Stimulated activated CD4-positive, alpha-beta T cell treated with anti-CD3 and anti-CD28 coated beads, Interleukin-2, amount 100 ng/mL, for 48 hours (primary cell): ENCODE data around the gene C6orf136.

Experiments
- DNase-seq, 2 donors: peaks; one replicate each; pipeline ENCODE4 v3.0.0-alpha.2; 2020

Gene C6orf136, protein sequence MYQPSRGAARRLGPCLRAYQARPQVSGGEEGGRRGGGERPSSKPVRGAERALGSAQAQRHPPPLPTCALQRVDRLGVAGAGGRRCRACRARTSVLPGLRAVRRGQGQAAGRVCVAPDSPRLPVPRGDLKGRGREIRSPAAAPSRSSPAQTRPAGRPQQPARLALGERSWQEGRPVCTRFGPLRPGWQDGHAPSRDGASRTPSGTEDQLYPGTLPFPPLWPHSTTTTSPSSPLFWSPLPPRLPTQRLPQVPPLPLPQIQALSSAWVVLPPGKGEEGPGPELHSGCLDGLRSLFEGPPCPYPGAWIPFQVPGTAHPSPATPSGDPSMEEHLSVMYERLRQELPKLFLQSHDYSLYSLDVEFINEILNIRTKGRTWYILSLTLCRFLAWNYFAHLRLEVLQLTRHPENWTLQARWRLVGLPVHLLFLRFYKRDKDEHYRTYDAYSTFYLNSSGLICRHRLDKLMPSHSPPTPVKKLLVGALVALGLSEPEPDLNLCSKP

DNA sequence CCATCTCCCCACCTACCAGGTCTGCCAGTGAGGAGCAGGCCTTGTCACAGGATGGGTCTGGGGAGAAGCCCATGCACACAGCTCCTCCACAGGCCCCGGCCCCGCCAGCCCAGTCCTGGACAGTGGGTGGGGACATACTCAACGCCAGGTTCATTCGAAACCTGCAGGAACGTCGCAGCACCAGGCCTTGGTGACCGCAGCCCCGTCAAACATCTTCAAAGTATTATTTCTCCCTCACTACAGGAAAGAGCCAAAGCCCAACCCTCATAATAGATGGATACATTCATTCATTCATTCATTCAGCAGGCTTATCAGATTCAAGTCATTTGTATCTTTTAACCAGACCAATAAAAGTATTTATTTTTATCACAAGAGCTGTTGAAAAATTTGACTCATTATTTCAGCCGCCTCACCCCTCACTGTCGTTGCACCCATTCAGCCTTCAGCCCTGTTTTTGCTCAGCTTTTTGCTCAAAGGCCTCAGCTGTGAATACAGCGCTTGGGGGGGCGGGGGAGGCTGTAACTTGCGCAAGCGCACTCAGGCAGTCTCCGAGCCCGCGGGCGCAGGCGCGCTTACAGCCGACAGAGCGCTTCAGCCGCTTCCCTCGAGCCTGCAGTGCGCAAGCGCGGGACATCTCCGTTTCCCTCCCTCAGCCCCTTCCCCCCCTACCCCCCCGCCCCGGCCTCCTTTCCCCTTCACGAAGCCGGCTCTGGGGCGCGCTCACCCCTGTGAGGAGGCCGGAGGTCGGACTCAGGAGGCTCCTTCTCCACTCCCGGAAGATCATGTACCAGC lies at the start of gene C6orf136:
Gene C6orf136, plus strand, starts transcription at position 684 of the 792 bp plus-strand sequence. Its CDS starts 99 bp downstream, at position 783.
- DNase-seq: peak; percentile 84 to 87

DNA sequence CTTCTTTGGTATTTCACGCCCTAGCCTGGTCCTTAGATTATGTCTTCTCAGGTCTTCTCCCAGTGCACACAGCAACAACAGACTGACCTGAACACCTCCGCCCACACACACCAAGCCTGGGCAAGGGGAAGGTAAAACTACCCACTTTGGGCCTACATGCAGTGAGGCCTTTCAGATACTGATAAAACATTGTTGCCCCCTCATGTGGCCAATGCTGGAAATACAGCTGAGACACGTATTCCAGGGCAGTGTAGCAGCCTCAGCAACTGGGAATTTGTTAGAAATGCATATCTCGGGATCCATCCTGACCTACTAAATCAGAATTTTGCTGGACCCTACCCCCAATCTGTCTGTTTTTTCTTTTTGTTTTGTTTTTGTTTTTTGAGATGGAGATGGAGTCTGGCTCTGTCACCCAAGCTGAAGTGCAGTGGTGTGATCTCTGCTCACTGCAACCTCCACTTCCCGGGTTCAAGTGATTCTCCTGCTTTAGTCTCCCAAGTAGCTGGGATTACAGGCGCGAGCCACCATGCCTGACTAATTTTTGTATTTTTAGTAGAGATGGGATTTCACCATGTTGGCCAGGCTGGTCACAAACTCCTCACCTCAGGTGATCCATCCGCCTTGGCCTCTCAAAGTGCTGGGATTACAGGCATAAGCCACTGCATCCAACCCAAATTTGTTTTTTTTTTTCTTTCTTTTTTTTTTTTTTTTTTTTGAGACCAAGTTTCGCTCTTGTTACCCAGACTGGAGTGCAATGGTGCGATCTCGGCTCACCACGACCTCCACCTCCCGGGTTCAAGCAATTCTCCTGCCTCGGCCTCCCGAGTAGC lies 49.4 kb upstream of the C6orf136 start:
- peak; percentile 78 to 83 for DNase-seq

DNA sequence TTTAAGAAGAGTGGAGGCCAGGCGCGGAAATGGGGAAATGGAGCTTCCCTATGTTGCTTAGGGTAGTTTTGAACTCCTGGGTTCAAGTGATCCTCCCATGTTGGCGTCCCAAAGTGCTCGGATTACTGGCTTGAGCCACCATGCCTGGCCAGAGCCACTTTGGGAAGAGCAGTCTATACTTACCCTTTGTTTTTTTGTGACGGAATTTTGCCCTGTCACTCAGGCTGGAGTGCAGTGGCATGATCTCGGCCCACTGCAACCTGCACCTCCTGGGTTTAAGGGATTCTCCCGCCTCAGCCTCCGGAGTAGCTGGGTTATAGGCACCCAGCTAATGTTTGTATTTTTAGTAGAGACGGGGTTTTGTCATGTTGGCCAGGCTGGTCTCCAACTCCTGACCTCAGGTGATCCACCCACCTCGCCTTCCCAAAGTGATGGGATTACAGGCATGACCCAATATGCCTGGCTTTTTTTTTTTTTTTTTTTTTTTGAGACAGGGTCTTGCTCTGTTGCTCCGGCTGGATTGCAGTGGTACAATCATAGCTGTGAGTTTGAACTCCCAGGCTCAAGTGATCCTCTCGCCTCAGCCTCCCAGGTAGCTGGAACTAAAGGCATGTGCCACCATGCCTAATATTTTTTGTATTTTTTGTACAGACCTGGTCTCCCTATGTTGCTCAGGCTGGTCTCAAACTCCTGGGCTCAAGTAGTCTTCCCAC lies 47.9 kb upstream of the C6orf136 start:
- no peak for DNase-seq

DNA sequence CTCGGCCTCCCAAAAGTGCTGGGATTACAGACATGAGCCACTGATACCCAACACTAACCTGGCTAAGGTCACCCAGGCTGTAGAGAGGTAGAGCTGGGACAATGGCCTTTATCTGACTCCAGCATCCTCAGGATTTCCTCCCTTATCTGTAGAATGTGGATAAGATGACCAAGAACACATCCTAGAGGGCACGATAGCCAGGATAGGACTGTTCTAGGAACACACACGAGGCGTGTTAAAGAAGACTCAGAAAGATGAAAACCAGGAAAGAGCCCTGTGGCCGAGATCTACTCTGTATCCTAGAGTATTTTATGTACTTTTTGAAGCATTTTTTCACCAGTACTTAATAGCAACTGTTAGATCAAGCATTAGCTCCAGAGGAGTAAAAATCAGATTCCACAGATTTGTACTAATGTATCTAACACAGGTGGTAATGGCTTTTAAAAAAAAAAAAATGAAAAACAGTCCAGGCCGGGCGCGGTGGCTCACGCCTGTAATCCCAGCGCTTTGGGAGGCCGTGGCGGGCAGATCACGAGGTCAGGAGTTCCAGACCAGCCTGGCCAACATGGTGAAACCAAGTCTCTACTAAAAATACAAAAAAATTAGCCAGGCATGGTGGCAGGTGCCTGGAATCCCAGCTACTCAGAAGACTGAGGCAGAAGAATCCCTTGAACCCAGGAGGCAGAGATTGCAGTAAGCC lies 47.2 kb upstream of the C6orf136 start:
- no peak for DNase-seq

DNA sequence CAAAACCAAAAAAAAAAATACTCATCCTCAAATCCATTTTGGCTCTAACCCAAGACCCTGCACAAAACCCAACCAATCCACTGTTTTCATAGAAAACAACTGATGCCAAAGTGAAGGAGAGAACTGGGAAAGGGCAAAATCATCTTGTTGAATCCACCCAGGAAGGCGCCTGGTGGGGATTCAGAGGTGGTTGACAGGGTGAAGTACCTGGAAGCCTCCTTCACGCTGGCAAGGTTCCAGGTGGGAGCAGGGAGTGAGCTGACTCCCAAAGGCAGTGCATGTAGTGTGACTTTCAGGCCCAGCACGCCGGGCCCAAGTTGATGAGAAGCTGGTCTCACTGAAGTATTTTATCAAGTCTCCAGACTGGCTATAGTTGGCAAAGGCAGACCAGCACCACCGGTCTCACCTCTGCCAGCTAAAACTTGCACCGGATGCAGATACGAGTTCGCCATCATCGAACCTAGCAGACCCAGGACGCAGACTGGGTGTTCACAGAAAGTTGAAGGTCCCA lies 46.4 kb upstream of the C6orf136 start:
- no peak for DNase-seq

DNA sequence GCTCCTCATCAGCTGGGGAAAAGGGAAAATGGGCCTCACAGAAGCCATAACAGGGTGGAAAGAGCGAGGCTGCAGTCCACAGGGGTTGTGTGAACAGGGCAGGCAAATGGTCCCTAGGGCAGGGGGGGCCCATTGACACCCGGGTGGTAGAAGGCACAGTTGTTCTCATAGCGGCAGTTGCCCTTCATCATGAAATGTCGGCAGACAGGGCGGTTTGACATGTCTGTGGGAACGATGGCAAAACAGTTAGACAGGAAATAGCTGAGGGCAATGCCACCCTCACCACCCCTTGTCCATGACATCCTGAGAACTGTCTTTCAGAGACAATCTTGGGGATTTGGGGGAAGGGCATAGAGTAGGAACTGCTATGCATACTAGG lies 45.5 kb upstream of the C6orf136 start:
- DNase-seq: no peak

DNA sequence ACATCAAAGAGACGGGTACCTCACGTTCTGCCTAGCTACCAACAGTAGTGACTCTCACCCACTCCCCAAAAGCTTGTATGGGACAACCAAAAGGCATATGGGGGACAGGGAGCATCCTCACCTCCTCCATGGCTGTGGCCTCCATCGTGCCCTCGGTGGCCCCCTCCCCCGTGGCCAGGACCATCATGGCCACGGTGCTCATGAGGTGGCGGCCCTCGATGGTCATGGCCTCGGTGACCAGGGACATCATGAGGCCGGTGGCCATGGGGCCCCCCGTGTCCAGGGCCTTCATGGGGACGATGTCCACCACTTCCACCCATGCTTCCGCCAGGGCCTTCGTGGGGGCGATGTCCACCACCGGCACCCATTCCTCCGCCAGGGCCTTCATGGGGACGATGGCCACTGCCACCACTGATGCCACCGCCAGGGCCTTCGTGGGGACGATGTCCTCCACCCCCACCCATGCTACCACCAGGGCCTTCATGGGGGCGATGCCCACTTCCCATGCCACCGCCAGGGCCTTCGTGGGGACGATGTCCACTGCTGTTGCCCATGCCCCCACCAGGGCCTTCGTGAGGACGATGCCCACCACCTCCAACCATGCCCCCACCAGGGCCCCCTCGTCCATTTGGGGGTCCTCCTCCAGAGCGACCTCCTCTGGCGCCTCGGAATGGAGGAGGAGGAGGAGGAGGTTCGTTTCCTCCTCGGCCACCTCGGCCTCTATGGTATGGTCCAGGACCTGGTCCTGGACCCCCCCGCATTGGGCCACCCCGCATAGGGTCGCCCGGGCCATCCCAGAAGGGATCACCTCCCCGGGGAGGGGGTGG lies 44.9 kb upstream of the C6orf136 start:
- DNase-seq: no peak

DNA sequence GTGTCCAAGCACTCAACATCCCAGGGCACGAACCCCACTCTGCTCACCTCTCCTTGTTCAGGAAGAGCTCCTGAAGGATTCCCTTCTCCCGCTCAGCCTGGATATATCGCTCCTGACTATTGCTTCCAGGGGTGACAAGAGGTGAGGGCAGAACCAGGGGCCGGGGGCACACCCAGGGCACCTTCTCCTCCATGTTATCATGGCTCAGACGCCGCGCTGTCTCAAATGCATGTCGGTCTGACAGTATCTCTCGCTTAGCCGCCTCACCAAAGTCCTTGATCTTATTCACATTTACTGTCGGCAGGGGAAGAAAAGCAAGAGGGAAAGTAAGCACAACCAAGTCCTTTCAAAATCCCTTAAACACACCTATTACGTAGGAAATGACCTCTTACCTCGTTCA lies 43.0 kb upstream of the C6orf136 start:
- DNase-seq: no peak

DNA sequence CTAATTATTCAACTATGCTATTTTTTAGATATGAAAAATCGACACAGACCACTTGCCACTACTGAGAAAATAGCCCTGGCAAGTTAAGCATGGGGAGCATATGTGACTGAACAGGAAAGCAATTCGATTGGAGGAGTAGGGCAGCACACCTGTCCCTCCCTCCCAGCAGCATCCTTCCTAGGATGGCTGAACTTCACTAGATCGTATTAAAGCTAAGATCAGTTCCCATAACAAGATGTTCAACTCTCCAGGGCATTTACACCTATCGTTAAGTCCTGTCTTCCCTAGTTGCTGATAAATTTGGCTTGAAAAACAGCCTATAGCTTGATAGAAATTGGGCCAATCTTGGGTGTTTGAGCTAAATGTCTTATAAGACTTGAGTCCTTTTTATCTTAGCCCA lies 36.9 kb upstream of the C6orf136 start:
- no peak for DNase-seq

DNA sequence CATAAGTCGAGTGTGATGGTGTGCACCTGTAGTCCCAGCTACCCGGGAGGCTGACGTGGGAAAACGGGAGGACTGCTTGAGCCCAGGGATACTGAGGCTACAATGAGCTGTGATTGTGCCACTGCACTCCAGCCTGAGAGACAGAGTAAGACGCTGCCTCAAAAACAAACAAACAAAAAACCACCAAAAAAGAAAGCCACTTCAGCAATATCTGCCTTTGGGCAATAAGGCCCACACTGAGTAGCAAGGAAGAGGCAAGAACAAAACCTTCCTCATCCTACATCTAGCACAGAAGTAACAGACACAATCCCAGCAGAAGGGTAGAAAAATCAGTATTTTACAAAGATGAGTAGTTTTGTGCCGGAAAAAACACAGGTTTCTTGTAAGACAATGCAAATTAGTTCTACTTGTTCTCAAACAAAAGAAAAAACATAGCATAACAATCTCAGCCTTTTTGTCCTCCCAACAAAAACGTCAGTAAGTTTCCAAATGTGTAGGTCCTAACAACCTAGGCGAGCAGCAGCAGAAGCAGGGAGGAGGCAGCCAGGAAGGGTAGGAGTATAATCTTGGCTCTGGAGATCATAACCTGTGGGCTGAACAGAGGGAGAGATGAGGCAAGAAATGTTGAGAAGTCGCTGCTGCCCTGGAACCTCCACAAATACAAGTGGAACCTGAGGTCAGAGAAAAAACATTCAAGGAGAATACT lies 35.6 kb upstream of the C6orf136 start:
- DNase-seq: no peak

DNA sequence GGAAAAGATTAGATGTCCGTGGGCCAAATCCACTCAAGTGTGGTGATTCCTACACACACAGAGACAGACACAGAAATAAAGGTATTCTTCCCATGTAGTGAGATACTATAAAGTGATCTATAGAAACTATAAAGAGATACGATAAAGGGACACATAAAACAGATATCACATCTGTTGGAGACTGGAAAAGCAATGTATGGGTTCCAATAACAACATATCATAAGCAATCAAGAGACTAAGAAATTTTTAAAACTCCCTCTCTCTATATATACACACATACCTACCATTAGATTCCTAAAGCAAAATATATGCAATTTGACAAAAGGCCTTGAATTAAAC lies 35.1 kb upstream of the C6orf136 start:
- no peak for DNase-seq

DNA sequence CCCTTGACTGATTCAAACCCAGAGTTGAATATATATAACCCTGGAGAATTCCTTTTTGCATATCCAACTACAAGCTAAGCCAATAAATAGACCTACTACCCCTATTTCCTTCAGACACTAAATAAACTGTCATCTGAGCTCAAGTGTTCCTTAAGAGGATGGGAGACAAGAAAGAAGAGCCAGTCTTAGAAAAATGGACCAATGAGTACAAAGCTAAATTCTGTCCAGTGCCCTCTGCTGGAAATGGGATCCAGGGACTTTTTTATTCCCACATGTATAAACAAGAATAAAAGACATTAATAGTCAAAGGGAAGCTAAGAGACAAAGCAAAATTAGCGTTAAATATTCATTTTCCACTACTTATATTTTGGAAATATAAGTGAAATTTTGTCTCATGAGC lies 34.7 kb upstream of the C6orf136 start:
- no peak for DNase-seq

DNA sequence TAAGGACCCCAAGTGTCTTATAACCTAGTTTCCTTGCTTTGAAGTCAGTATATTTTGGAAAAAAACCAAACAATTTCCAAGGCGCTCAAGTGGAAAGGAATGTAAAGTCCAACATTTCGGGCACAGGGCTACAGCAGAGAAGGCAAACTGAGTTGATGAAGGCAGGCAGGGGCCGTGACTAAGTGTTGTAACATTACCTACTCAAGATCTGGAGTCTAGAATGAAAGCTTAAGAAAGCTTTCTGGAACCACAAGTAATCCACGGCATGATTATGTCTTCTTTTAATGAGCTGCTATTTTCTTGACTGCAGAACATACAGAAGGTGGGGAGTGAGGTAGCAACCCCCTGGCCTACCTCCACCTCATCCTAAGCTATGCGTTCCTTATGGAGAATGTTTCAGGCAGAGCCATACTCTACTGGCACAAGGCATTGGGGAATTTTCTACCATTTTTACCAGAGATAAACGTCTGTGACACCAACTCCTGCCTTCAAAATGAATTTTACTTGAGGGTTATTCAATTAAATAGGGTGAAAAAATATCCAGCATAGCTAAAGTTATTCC lies 34.2 kb upstream of the C6orf136 start:
- DNase-seq: no peak

DNA sequence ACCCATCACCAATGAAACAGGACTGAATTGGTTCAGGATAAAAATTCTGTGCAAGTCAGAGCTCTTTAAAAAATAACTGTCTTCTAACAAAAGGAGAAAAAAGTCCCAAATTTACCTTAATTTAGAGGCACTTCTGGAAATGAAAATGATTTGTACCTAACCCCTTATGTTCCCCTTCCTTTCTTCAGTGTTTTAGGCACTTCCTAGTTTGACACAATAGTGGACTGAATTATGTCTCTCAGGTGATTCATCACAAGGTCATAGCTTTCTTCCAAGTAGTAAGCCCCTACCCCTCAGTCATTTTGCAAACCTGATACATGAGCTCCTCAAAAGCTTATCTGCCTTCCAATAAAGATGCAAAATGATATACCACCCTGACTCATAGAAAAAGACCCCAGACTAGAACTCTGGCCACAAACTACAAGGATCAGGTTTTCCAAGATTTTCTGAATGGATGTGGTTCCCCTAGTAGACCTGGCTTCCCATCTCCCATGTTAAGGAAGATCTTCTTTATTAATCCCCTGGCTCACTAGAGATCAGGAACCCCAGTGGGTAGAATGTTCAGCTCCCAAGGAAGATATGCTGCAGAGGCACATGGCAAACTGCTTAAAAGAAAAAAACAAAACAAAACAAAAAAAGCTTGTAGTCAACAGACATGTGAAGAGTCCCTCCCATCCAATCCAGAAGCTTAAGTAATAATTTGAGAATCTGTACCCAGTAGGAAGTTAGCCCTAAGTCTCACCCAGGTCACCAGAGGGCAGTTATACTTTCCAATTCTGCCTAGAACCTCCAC lies 33.5 kb upstream of the C6orf136 start:
- DNase-seq: no peak

DNA sequence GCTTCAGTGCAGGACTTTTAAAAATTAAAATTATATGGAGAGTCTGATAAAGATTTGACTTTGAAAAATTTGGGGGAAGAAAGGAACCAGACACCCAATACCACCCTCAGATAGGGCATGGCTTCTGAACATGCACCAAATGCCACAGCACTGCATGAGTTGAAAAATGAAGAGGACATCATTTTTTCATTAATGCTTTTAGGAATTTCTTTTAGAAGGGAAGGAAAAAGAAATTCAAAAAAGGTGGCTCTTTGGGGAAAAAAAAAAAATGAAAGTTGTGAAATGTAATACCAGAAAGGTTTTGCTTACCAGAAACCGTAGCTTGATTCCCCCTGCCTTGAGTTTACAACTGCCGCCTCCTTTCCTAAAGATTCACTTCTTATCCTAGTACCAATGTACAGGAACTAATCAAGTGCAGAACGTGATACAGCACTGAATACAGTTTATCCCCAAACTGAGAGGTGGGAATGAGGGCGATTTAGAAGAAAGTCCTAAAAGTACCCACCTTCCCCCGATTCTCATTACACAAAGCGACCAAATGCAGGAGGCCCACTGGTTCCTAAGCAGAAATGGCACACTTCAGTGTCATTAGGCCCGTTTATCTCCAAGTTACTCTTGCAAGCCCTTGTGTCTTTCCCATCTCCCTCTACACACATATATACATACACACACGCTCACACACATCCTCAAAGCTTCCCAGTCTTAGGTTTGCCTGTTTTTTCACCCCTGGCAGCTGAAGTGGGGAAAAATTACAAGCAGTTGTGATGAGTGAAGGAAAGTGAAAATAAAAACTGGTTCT lies 32.7 kb upstream of the C6orf136 start:
- no peak for DNase-seq

DNA sequence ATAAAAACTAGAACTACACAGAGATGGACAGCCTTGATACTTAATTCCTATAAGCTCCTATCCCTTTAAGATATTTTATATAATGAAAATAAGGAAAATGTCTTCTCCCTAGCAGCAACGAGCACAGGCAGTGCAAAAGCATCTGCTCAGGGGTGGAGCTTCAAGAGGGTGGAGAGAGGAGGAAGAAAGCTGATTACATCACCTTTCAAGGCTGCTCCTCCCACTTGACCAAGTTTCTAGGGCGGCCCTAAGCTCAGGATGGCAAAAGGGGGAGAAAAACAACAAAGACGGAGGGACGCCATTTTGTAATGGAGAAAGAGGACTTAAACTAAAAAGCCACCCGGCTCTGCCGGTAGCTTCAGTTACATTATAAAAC lies 32.1 kb upstream of the C6orf136 start:
- peak; percentile 69 to 72 for DNase-seq

DNA sequence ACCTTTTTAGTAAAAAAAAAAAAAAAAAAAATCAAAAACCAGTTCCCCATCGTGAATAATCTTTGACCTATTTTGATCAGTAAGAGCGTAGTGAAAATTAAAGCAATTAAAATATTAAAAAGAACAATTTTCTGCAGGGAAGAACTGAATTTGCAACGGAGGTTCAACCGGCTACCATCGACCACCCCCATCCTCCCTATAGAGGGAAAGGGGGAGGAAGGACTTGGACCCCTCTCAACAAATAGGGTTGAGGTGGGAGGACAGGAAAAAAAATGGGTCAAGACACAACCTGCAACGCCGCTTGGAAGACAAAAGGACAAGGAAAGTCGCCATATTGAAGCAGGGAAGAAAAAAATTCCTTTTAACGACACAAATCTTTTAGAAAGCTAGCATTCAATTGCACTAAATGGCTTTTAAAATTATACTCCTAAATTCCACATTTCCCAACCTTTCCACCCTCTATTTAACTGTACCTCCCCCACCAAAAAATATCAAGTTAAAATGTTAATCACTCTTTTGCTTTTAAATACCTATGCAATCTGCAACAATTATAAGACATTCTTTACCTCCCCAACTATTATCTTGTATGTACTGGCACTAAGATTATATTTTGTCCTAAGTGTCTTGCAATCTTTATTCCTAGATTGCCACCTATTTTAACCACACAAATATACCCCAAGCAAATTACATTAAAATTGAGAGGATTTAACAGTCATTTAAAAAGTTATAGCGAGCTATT lies 31.5 kb upstream of the C6orf136 start:
- DNase-seq: no peak
